Erythroblast (primary cell): ENCODE measurements around the gene SSU72.

Experiments
- GATA1 ChIP-seq: IDR thresholded peaks from 2 replicates; pipeline ENCODE4 v1.6.1; 2011; ENCODE audit warnings: low read depth, mild to moderate bottlenecking, control low read depth, low read length, moderate library complexity
- POLR2A ChIP-seq: IDR thresholded peaks from 2 replicates; pipeline ENCODE4 v1.6.1; 2011; ENCODE audit warnings: mild to moderate bottlenecking, low read length

DNA sequence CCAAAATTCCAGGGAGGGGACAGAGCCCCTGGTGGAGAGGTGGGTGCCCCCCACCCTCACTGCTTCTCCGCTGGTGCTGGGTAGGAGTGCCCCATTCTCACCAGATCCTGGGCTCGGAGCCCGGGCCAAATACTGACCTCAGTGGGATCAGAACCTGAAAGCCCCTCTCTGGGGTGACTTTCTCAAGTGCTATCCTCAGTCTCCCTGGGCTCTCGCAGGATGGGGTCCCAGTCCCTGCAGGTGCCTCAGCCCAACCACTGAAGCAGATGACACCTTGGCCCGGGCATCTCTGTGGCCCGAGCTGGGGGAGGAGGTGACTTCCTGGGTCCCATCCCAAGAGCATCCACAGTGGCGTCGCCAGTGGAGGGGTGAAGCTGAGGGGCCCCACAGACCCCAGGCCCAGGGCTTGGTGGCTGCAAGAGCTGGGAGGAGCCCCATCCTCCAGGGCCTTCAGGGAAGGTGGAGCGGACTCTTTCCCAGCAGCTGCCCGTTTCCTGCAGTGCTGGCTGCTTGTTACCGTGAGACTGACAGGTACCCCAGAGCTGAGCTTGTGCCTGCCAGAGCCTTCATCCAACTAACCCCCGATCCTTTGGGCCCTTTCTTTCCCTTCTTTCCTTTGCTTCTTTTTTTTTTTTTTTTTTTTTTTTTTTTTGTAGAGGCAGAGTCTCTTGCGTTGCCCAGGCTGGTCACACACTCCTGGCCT lies 29.2 kb upstream of the SSU72 start:
- no peak for TF ChIP-seq POLR2A
- TF ChIP-seq GATA1, result no peak
